ENCODE results near the gene AAK1.

GRCh38 chr2:69665152-69665551, 21.6 kb upstream of the AAK1 start:
- TF ChIP-seq CREB1 (IDR thresholded peaks at IDR 0.05; ENCODE audit: low read depth): no peak
- no peak for TF ChIP-seq ZBTB7A (IDR thresholded peaks at IDR 0.05; ENCODE audit: low read depth)
- no peak for TF ChIP-seq NFIC (IDR thresholded peaks at IDR 0.05)
- no peak for TF ChIP-seq EP300 (IDR thresholded peaks at IDR 0.05; ENCODE audit: borderline replicate concordance)
- no peak for TF ChIP-seq FOXM1 (IDR thresholded peaks at IDR 0.05; ENCODE audit: borderline replicate concordance, low read depth)
- TF ChIP-seq TEAD4 (IDR thresholded peaks at IDR 0.05): no peak
- TF ChIP-seq TAF1 (IDR thresholded peaks at IDR 0.05; ENCODE audit: low read depth): no peak
- no peak for TF ChIP-seq YY1 (IDR thresholded peaks at IDR 0.05; ENCODE audit: low read depth)
- no peak for TF ChIP-seq USF1 (IDR thresholded peaks at IDR 0.05)
- no peak for TF ChIP-seq RAD21 (IDR thresholded peaks at IDR 0.05; ENCODE audit: low read depth)

All from Ishikawa (cell line).